OCI-LY7 (cell line): Measurements from ENCODE around the gene IGF1R. TPM values are rescaled to one million over a fixed set of nuclear protein-coding genes. Genes with fewer than 3 reads are reported as not detected.

ENCODE experiments used
- BruUV-seq: library from RNA; stranded (reverse); fragments of 400-500 nt; replicated peaks from 2 replicates; lab custom pipeline; 2021; lab: Mats Ljungman, UMichigan
- CTCF ChIA-PET: fragments of 300-600 bp; sonication (Branson Sonifier 250); formaldehyde crosslinking; loops from one replicate; lab custom pipeline; 2022; ENCODE audit warnings: antibody characterized with exemption; ENCODE audit not compliant: unreplicated experiment; lab: Charles Lee
- POLR2A ChIA-PET: fragments of 300-600 bp; sonication (Branson Sonifier 250); formaldehyde crosslinking; loops from one replicate; lab custom pipeline; 2022; ENCODE audit warnings: antibody characterized with exemption; lab: Charles Lee
- DNase-seq: peaks from one replicate; pipeline ENCODE4 v3.0.0-alpha.2; 2015; ENCODE audit warnings: low spot score
- H2AFZ ChIP-seq: fragments of 200-600 bp; sonication (generic), shearing (Covaris generic); 2 replicates; pipeline ENCODE4 v1.6.1; 2014; ENCODE audit warnings: mild to moderate bottlenecking, antibody characterized with exemption, low read length, moderate library complexity
- H3K27ac ChIP-seq: fragments of 200-600 bp; sonication (generic); 2 replicates; pipeline ENCODE4 v1.5.1; 2014; ENCODE audit warnings: mixed run types, low read depth, mild to moderate bottlenecking, moderate library complexity, low read length, inconsistent platforms; ENCODE audit not compliant: poor library complexity, severe bottlenecking
- H3K36me3 ChIP-seq: fragments of 200-600 bp; sonication (generic); 2 replicates; pipeline ENCODE4 v1.6.1; 2014; ENCODE audit warnings: mild to moderate bottlenecking, antibody characterized with exemption, low read length, moderate library complexity, mixed read lengths; ENCODE audit not compliant: insufficient read depth
- H3K4me1 ChIP-seq: fragments of 200-600 bp; sonication (generic); 2 replicates; pipeline ENCODE4 v1.5.1; 2014; ENCODE audit warnings: mild to moderate bottlenecking, low read length; ENCODE audit not compliant: insufficient read depth, poor library complexity, severe bottlenecking
- H3K4me2 ChIP-seq: fragments of 200-600 bp; sonication (generic); 2 replicates; pipeline ENCODE4 v1.6.1; 2014; ENCODE audit warnings: mild to moderate bottlenecking, low read length
- H3K4me3 ChIP-seq: fragments of 200-600 bp; sonication (generic); 2 replicates; pipeline ENCODE4 v1.5.1; 2014; ENCODE audit warnings: mild to moderate bottlenecking, low read depth, low read length; ENCODE audit not compliant: poor library complexity, severe bottlenecking
- H3K79me2 ChIP-seq: fragments of 200-600 bp; sonication (generic); 2 replicates; pipeline ENCODE4 v1.6.1; 2016; ENCODE audit warnings: low read depth, mild to moderate bottlenecking, low read length, moderate library complexity, mixed read lengths; ENCODE audit not compliant: insufficient read depth
- H3K9me2 ChIP-seq: fragments of 200-600 bp; sonication (generic); 2 replicates; pipeline ENCODE4 v1.6.1; 2016; ENCODE audit warnings: mild to moderate bottlenecking, low read length, mixed read lengths; ENCODE audit not compliant: insufficient read depth
- H3K9me3 ChIP-seq: fragments of 200-600 bp; sonication (generic); 2 replicates; pipeline ENCODE4 v1.6.1; 2014; ENCODE audit warnings: mild to moderate bottlenecking, mixed run types, low read length, mixed read lengths
- H4K20me1 ChIP-seq: fragments of 200-600 bp; sonication (generic); 2 replicates; pipeline ENCODE4 v1.6.1; 2014; ENCODE audit warnings: mild to moderate bottlenecking, antibody characterized with exemption, low read length, moderate library complexity, mixed read lengths; ENCODE audit not compliant: insufficient read depth
- CTCF ChIP-seq: fragments of 200-600 bp; sonication (generic); conservative IDR thresholded peaks from 2 replicates; pipeline ENCODE4 v1.5.1; 2014; ENCODE audit warnings: mild to moderate bottlenecking, antibody characterized with exemption, low read length, moderate library complexity, mixed read lengths
- EZH2phosphoT487 ChIP-seq: fragments of 200-600 bp; sonication (generic); IDR thresholded peaks from 2 replicates; pipeline ENCODE4 v1.6.1; 2018; ENCODE audit warnings: low read depth, borderline replicate concordance, mild to moderate bottlenecking, mixed run types, antibody characterized with exemption, low read length, moderate library complexity, mixed read lengths
- intact Hi-C: fragments of 100-400 bp; cut with micrococcal nuclease; formaldehyde crosslinking; loops from one replicate; pipeline ENCODE4 v1.10.0; 2022; ENCODE audit not compliant: unreplicated experiment
- total RNA-seq, 2 experiments: library from RNA; depleted of rRNA in 1 of 2; stranded (reverse); fragments of >200 nt in 1 of 2; shearing (Covaris generic) in 1 of 2; gene quantifications; 2 replicates each; pipeline ENCODE4 v1.2.3, GENCODE V29; 2014 to 2022

Gene IGF1R
- total RNA-seq, 2 experiments from 2014 or later: 26.5 to 29.1 TPM

GRCh38 chr15:98956796-98957553 is 308.6 kb downstream of the IGF1R start:
- CTCF ChIA-PET: no interaction called here
- H2AFZ ChIP-seq: no peak overlapping the region
- H3K27ac ChIP-seq: no peak overlapping the region
- DNase-seq: no peak
- no peak overlapping the region for H3K4me3 ChIP-seq
- H3K9me2 ChIP-seq: no peaks in the 10 kb centered on the region
- H3K4me1 ChIP-seq: no peaks in the 10 kb centered on the region
- BruUV-seq: no TSS peak
- no peaks in the 10 kb centered on the region for H3K79me2 ChIP-seq
- POLR2A ChIA-PET: no interaction called here
- H4K20me1 ChIP-seq: no peaks in the 10 kb centered on the region
- no peaks in the 10 kb centered on the region for H3K9me3 ChIP-seq
- TF ChIP-seq EZH2phosphoT487 (no peak), CTCF (no peak)
- intact Hi-C loops: no loop called here
- H3K36me3 ChIP-seq: no peaks in the 10 kb centered on the region
- no peak overlapping the region for H3K4me2 ChIP-seq

GRCh38 chr15:98957655-98958054 is 309.3 kb downstream of the IGF1R start:
- POLR2A ChIA-PET: no interaction called here

More at GRCh38 chr15:98957655-98958054, 309.3 kb downstream of the IGF1R start:
- DNase-seq: no peak
- no TSS peak for BruUV-seq
- no peaks in the 10 kb centered on the region for H3K9me2 ChIP-seq
- H3K9me3 ChIP-seq: no peaks in the 10 kb centered on the region
- H3K79me2 ChIP-seq: no peaks in the 10 kb centered on the region
- H3K4me1 ChIP-seq: no peaks in the 10 kb centered on the region
- H3K4me3 ChIP-seq: no peak overlapping the region
- intact Hi-C loops: no loop called here
- no peak overlapping the region for H3K27ac ChIP-seq
- H3K4me2 ChIP-seq: no peak overlapping the region
- no peaks in the 10 kb centered on the region for H3K36me3 ChIP-seq
- TF ChIP-seq EZH2phosphoT487 (no peak), CTCF (no peak)
- no peak overlapping the region for H2AFZ ChIP-seq
- CTCF ChIA-PET: no interaction called here
- H4K20me1 ChIP-seq: no peaks in the 10 kb centered on the region
